ENCODE results near the gene RASGRF1. TPM values are rescaled to one million over a fixed set of nuclear protein-coding genes. Genes with fewer than 3 reads are reported as not detected.

Gene RASGRF1
- total RNA-seq, 3 donors from 2014 or later = 0.15 to 0.16 TPM; not detected in 1

- Histone ChIP-seq H3K9me3 (no peaks in the 10 kb centered on the region), H3K27me3 (no peaks in the 10 kb centered on the region), H3K4me1 (no peaks in the 10 kb centered on the region), H3K36me3 (no peaks in the 10 kb centered on the region), H3K27ac (no peak overlapping the region), H3K4me3 (no peak overlapping the region)
- no peak for TF ChIP-seq POLR2AphosphoS5 (IDR thresholded peaks at IDR 0.05)
- TF ChIP-seq, protein P1, sequence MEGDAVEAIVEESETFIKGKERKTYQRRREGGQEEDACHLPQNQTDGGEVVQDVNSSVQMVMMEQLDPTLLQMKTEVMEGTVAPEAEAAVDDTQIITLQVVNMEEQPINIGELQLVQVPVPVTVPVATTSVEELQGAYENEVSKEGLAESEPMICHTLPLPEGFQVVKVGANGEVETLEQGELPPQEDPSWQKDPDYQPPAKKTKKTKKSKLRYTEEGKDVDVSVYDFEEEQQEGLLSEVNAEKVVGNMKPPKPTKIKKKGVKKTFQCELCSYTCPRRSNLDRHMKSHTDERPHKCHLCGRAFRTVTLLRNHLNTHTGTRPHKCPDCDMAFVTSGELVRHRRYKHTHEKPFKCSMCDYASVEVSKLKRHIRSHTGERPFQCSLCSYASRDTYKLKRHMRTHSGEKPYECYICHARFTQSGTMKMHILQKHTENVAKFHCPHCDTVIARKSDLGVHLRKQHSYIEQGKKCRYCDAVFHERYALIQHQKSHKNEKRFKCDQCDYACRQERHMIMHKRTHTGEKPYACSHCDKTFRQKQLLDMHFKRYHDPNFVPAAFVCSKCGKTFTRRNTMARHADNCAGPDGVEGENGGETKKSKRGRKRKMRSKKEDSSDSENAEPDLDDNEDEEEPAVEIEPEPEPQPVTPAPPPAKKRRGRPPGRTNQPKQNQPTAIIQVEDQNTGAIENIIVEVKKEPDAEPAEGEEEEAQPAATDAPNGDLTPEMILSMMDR (IDR thresholded peaks at IDR 0.05) = no peak
- no peak for TF ChIP-seq POLR2A (IDR thresholded peaks at IDR 0.05)
- intact Hi-C loops (cut with DNase I; ENCODE audit: low total_unique reads) = no loop called here
- no peak for DNase-seq (ENCODE audit: low spot score in 2 of 2)
Observed at GRCh38 chr15:79076661-79077060, 13.9 kb downstream of the RASGRF1 start.

- TF ChIP-seq POLR2A (IDR thresholded peaks at IDR 0.05) (no peak), POLR2AphosphoS5 (IDR thresholded peaks at IDR 0.05) (no peak)
- TF ChIP-seq, protein P1 (IDR thresholded peaks at IDR 0.05) = no peak
Observed at GRCh38 chr15:79075256-79075655, 15.3 kb downstream of the RASGRF1 start.

DNA sequence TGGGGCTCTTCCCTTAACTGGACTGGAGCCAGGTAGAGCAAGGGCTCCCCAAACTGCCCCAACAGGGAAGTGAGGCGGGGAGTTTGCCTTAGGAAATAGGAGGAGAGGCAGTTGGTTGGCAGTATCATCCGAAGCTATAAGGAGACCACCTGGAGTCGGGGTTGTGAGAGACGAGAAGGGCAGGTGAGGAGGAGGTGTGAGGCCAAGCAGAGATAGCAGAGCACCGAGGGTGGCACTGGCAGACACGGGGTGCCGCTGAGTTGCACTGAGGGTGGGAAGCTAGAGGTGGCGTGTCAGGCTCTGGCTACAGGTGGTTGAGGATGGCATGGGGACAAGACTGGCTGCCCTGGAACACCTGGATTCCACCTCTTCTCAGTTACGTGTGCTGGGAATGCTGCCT lies 17.2 kb downstream of the RASGRF1 start:
- no peaks in the 10 kb centered on the region for H3K4me1 ChIP-seq
- H3K9me3 ChIP-seq = no peaks in the 10 kb centered on the region
- H3K27me3 ChIP-seq = no peaks in the 10 kb centered on the region
- intact Hi-C loops (cut with DNase I; ENCODE audit: low total_unique reads) = no loop called here
- no peak overlapping the region for H3K4me3 ChIP-seq
- no peak for DNase-seq (ENCODE audit: low spot score in 2 of 2)
- no peak overlapping the region for H3K27ac ChIP-seq
- H3K36me3 ChIP-seq = no peaks in the 10 kb centered on the region
- no peak for TF ChIP-seq POLR2A (IDR thresholded peaks at IDR 0.05)
- TF ChIP-seq POLR2AphosphoS5 (IDR thresholded peaks at IDR 0.05) = no peak
- TF ChIP-seq, protein P1 (IDR thresholded peaks at IDR 0.05) = no peak

More at GRCh38 chr15:79075256-79075655, 15.3 kb downstream of the RASGRF1 start:
- no peak for DNase-seq (ENCODE audit: low spot score in 2 of 2)
- Histone ChIP-seq H3K4me1 (no peaks in the 10 kb centered on the region), H3K27me3 (no peaks in the 10 kb centered on the region), H3K36me3 (no peaks in the 10 kb centered on the region), H3K9me3 (no peaks in the 10 kb centered on the region), H3K27ac (no peak overlapping the region), H3K4me3 (no peak overlapping the region)
- intact Hi-C loops (cut with DNase I; ENCODE audit: low total_unique reads) = no loop called here

DNA sequence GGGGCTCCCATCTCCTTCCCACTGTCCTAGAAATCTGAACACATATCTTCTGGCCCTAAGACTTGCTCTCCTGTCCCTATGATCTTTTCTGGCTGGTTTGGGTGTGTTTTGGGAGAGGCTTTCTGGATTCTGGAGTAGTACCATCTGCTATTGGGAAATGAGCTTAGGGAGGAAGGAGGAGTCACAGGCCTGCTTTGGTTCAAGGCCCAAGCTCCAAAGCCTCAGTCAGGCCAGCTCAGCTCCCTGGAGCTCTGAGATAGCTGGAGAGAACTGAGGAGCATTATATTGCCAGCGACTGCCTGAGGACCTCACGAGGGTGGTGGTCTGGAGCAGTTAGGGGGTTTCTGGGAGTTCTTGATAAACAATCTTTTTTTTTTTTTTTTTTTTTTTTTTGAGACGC lies 18.7 kb downstream of the RASGRF1 start:
- Histone ChIP-seq H3K27ac (no peak overlapping the region), H3K4me3 (no peak overlapping the region), H3K27me3 (no peaks in the 10 kb centered on the region), H3K9me3 (no peaks in the 10 kb centered on the region), H3K36me3 (no peaks in the 10 kb centered on the region), H3K4me1 (no peaks in the 10 kb centered on the region)
- no peak for DNase-seq (ENCODE audit: low spot score in 2 of 2)
- TF ChIP-seq, protein P1 (IDR thresholded peaks at IDR 0.05) = no peak
- TF ChIP-seq POLR2A (IDR thresholded peaks at IDR 0.05) (no peak), POLR2AphosphoS5 (IDR thresholded peaks at IDR 0.05) (no peak)
- intact Hi-C loops (cut with DNase I; ENCODE audit: low total_unique reads) = no loop called here

GRCh38 chr15:79068790-79069189 lies 21.8 kb downstream of the RASGRF1 start:
- H3K27ac ChIP-seq = no peak overlapping the region
- H3K9me3 ChIP-seq = no peaks in the 10 kb centered on the region
- no peak for TF ChIP-seq POLR2A (IDR thresholded peaks at IDR 0.05)
- no peak for TF ChIP-seq POLR2AphosphoS5 (IDR thresholded peaks at IDR 0.05)
- TF ChIP-seq, protein P1 (IDR thresholded peaks at IDR 0.05) = no peak
- no peak overlapping the region for H3K4me3 ChIP-seq
- no peaks in the 10 kb centered on the region for H3K36me3 ChIP-seq
- no peak for DNase-seq (ENCODE audit: low spot score in 2 of 2)
- intact Hi-C loops (cut with DNase I; ENCODE audit: low total_unique reads) = no loop called here
- no peaks in the 10 kb centered on the region for H3K27me3 ChIP-seq
- no peaks in the 10 kb centered on the region for H3K4me1 ChIP-seq

Data from breast epithelium (tissue), 4 donors.